DOHH2 (cell line): ENCODE data around the gene EPB41L4B.
"Not testable (repeated sequence)": the region's sequence is repeated elsewhere in the genome, so short reads cannot be mapped to it uniquely, and the experiment has no call there.

Experiments
- H3F3A ChIP-seq: fragments of 200-600 bp; sonication (generic), shearing (Covaris generic); 2 replicates; pipeline ENCODE4 v1.6.0; 2016; ENCODE audit warnings: antibody characterized with exemption, mild to moderate bottlenecking; ENCODE audit not compliant: control insufficient read depth, insufficient read depth
- H3K27ac ChIP-seq: fragments of 200-600 bp; sonication (generic); 2 replicates; pipeline ENCODE4 v1.5.1; 2014; ENCODE audit warnings: low read depth, mild to moderate bottlenecking, low read length, moderate library complexity
- H3K27me3 ChIP-seq: fragments of 200-600 bp; sonication (generic); 2 replicates; pipeline ENCODE4 v1.6.1; 2014; ENCODE audit warnings: mild to moderate bottlenecking, low read length, mixed read lengths; ENCODE audit not compliant: control insufficient read depth
- H3K36me3 ChIP-seq: fragments of 200-600 bp; sonication (generic); 2 replicates; pipeline ENCODE4 v1.6.1; 2014; ENCODE audit warnings: mild to moderate bottlenecking, low read length, moderate library complexity, mixed read lengths; ENCODE audit not compliant: control insufficient read depth
- H3K4me1 ChIP-seq: fragments of 200-600 bp; sonication (generic); 2 replicates; pipeline ENCODE4 v1.6.1; 2014; ENCODE audit warnings: mild to moderate bottlenecking, low read length, mixed read lengths; ENCODE audit not compliant: control insufficient read depth
- H3K4me2 ChIP-seq: fragments of 200-600 bp; sonication (generic); 2 replicates; pipeline ENCODE4 v1.6.0; 2014; ENCODE audit warnings: mild to moderate bottlenecking, low read length, moderate library complexity
- H3K4me3 ChIP-seq: fragments of 200-600 bp; sonication (generic); 2 replicates; pipeline ENCODE4 v1.5.1; 2014; ENCODE audit warnings: mild to moderate bottlenecking, low read length, mixed read lengths
- H3K79me2 ChIP-seq: fragments of 200-600 bp; sonication (generic); 2 replicates; pipeline ENCODE4 v1.6.1; 2014; ENCODE audit warnings: mild to moderate bottlenecking, low read length, mixed read lengths; ENCODE audit not compliant: control insufficient read depth
- H3K9me2 ChIP-seq: fragments of 200-600 bp; sonication (generic); replicated peaks from 2 replicates; pipeline ENCODE4 v1.6.1; 2014; ENCODE audit warnings: mild to moderate bottlenecking, low read length, mixed read lengths; ENCODE audit not compliant: control insufficient read depth
- H3K9me3 ChIP-seq: fragments of 200-600 bp; sonication (generic); 2 replicates; pipeline ENCODE4 v1.6.1; 2014; ENCODE audit warnings: antibody characterized with exemption, low read length, mixed read lengths; ENCODE audit not compliant: control insufficient read depth, insufficient read depth
- H4K20me1 ChIP-seq: fragments of 200-600 bp; sonication (generic); 2 replicates; pipeline ENCODE4 v1.6.0; 2014; ENCODE audit warnings: low read depth, mild to moderate bottlenecking, antibody characterized with exemption, low read length, moderate library complexity; ENCODE audit not compliant: control insufficient read depth, insufficient read depth
- CTCF ChIP-seq: fragments of 200-600 bp; sonication (generic); IDR thresholded peaks from one replicate; pipeline ENCODE4 v1.5.1; 2014; ENCODE audit warnings: antibody characterized with exemption, mild to moderate bottlenecking, low read depth, low read length; ENCODE audit not compliant: poor library complexity, severe bottlenecking
- EZH2phosphoT487 ChIP-seq: fragments of 200-600 bp; sonication (generic); IDR thresholded peaks from 2 replicates; pipeline ENCODE4 v1.6.1; 2017; ENCODE audit warnings: borderline replicate concordance, mild to moderate bottlenecking, antibody characterized with exemption, low read length, moderate library complexity, mixed read lengths

Gene EPB41L4B

GRCh38 chr9:109129470-109130197, 191.2 kb downstream of the EPB41L4B start:
- Histone ChIP-seq H3K27me3 (peaks cover 6% of the 10 kb centered on the region; the same call in 1 of the 2 replicates), H3K79me2 (no peaks in the 10 kb centered on the region), H3K4me3 (no peak overlapping the region), H3F3A (no peaks in the 10 kb centered on the region), H3K36me3 (no peaks in the 10 kb centered on the region), H3K4me1 (no peaks in the 10 kb centered on the region), H3K4me2 (no peak overlapping the region), H3K9me3 (no peaks in the 10 kb centered on the region), H3K9me2 (no peaks in the 10 kb centered on the region), H3K27ac (no peak overlapping the region), H4K20me1 (no peaks in the 10 kb centered on the region)
- no peak for TF ChIP-seq CTCF
- no peak for TF ChIP-seq EZH2phosphoT487

DNA sequence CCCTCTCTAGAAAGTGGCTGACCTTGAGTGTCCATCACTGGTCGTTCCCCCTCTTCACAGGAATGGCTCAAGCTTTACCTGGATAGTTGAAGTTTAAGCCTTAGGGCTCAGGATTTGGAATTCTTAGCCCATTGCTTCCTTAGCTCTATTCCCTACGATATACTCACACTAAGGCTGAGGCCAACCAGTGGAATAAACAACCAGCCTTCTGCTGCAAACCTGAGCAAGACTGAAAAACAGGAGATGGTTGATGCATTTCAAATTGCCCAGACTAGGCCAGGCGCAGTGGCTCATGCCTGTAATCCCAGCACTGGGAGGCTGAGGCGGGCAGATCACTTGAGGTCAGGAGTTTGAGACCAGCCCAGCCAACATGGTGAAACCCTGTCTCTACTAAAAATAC, 194.2 kb downstream of the EPB41L4B start:
- H3K27me3 ChIP-seq, H3K79me2 ChIP-seq, H3K9me2 ChIP-seq, H3K4me1 ChIP-seq, H3K4me3 ChIP-seq, H3K4me2 ChIP-seq, H4K20me1 ChIP-seq, H3K36me3 ChIP-seq, H3K9me3 ChIP-seq, H3F3A ChIP-seq, H3K27ac ChIP-seq: not testable (repeated sequence)

- peaks cover under 1% of the 10 kb centered on the region; the same call in 1 of the 2 replicates for H3K36me3 ChIP-seq
- peaks cover 10% of the 10 kb centered on the region for H3K79me2 ChIP-seq
- no peak overlapping the region for H3K27ac ChIP-seq
- peaks cover under 1% of the 10 kb centered on the region; the same call in 1 of the 2 replicates for H4K20me1 ChIP-seq
- H3K4me1 ChIP-seq = peaks cover 10% of the 10 kb centered on the region
- TF ChIP-seq CTCF (no peak), EZH2phosphoT487 (no peak)
- H3K4me3 ChIP-seq = no peak overlapping the region
- no peaks in the 10 kb centered on the region for H3F3A ChIP-seq
- 0 out of 2 replicates have a peak, but pooled peaks cover 3% of the 10 kb centered on the region for H3K9me2 ChIP-seq
- no peaks in the 10 kb centered on the region for H3K27me3 ChIP-seq
- no peak overlapping the region for H3K4me2 ChIP-seq
- no peaks in the 10 kb centered on the region for H3K9me3 ChIP-seq
Observed at GRCh38 chr9:109124121-109124520, 196.7 kb downstream of the EPB41L4B start.
